Stimulated activated CD8-positive, alpha-beta memory T cell treated with anti-CD3 and anti-CD28 coated beads, Interleukin-15, amount 100 ng/mL, for 24 hours (primary cell): ENCODE measurements around the gene NCBP3.

Experiments used
- DNase-seq: peaks from one replicate; pipeline ENCODE4 v3.0.0-alpha.2; 2020; ENCODE audit warnings: low read depth

NCBP3 gene, protein sequence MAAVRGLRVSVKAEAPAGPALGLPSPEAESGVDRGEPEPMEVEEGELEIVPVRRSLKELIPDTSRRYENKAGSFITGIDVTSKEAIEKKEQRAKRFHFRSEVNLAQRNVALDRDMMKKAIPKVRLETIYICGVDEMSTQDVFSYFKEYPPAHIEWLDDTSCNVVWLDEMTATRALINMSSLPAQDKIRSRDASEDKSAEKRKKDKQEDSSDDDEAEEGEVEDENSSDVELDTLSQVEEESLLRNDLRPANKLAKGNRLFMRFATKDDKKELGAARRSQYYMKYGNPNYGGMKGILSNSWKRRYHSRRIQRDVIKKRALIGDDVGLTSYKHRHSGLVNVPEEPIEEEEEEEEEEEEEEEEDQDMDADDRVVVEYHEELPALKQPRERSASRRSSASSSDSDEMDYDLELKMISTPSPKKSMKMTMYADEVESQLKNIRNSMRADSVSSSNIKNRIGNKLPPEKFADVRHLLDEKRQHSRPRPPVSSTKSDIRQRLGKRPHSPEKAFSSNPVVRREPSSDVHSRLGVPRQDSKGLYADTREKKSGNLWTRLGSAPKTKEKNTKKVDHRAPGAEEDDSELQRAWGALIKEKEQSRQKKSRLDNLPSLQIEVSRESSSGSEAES

DNA sequence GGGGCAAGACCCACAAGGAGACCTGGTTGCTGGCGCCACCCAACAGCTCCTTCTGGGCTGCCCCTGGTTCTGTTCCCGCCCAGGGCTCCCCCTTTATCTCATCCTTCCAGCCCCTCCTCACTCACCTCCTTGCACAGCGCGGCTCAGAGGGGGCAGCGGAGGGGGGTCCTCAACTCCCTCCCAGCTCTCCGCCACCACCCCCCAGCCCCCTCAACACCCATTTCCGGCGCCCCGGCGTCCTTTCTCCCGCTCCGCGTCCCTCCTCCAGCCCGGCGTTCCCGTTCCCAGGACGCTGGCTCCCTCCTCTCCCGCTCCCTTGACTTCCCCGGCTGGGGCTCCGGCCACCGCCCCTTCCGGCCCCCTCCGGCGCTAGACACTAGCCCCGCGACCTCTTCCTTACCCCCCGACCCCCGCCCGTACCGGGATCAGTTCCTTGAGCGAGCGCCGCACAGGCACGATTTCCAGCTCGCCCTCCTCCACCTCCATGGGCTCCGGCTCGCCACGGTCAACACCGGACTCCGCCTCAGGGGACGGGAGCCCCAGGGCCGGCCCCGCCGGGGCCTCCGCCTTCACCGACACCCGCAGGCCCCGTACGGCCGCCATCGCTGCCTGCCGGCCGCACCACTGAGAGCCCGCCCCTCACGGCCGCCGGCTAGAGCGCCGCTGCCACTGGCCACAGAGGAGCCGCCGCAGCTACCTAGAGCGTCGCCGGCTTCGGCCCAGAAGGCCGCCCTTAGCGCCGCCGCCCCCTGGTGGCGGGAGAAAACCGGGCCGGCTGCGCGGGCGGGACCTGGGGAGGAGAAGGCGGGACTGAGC, at the start of gene NCBP3:
Gene NCBP3, minus strand, starts transcription at position 626 of the 816 bp plus-strand sequence. Its CDS starts 23 bp downstream, at position 603.
- peak; percentile 84 for DNase-seq

DNA sequence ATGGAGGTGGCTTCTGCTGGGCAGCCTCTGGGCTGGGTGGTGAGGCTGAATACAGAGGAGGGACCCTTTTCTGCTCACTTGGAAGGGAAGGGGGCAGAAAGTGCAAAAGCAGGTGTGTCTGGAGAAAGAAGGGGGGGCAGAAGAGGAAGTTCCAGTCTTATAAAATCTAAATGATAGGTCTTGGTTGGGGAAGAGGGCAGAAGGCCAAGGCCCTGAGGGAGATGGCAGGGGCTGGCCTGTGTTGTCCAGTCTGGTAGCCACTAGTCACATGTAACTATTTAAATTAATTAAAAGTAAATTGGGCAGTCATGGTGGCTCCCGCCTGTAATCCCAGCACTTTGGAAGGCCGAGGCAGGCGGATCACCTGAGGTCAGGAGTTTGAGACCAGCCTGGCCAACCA, 49.3 kb upstream of the NCBP3 start:
- no peak for DNase-seq

DNA sequence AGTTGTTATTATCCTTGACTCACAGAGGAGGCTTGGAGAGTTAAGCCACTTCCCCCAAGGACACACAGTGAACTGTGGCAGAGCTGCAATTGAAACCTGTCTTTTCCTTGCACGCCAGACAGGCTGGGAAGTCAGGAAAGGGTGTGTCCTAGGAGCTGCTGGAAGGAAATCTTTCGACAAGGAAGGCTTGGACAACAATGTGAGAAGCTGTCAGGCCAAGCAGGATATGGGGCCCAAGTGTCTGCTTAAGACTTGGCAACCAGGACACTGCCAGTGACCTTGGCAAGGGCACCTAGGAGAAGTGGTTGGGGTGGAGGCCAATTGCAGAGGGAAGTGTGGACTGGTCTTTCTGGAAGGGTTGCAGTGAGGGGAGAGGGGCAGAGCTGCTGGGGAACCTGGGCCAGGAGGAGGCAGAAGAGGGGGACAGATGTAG, 48.9 kb upstream of the NCBP3 start:
- DNase-seq = no peak

DNA sequence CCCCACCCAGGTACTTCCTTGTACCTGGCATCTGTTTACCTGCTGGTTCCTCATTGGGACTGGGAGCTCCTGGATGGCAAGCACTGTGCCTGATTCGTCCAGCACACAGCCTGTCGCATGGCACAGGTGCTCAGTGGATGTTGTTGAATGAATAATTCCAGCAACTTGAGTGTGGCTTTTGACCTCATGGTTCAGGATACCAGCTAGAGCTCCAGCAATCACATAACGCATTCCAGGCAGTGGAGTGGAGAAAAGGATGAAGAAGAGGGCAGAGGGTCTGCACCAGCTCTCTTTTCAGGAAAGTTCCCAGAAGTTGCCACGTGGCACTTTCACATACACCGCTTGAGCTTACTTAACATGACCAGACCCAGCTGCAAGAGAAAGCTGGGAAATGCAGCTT, 48.1 kb upstream of the NCBP3 start:
- no peak for DNase-seq

DNA sequence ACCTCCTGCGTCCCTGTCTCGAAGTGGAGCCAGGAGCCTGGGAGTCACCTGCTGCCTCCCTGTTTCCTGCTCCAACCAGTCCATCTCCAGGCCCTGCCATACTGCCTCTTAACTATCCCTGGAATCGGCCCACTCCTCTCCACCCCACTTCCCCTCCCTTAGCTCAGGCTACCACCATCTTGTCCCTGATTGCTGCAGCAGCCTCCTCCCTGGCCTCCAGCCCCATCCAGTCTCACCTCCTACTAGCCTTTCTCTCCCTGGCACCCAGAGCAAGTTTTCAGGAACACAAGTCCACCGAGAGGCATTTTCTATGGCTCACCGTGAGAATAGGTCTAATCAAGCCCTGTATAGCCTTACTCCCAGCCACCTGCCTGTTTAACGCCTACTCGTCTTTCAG, 47.7 kb upstream of the NCBP3 start:
- no peak for DNase-seq

DNA sequence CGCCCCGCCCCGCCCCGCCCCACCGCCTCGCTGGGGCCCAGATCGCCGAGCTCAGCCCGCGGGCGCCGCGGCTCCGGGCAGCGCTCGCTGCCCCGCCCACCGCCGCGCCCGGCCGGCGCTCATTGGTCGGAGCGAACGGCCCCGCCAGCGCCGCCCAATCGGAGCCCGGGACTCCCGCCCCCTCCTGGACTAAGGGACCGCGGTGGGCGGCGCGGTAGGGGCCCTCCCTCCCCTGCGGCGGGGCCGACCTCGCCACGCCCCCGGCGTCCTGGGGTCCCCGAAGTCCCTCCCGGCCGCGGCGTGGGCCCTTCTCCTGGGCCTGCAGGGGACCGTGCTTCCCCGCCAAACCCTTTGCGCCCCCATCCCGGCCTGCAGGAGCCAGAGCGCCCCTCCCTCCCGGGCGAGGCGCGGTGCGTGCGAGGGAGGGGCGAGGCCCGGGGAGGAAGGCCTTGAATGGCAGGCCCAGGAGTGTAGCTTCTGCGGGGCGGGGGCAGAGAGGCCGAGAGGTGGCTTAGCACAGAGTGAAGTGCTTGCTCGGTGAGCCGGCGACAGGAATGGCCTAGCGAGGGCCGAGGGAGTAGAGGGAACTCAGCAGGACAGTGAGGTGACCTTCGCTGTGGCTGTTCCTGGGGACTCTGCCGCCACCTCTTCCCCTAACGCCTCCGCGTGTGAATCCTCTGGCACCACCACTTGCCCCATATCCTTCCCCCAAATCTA, 47.1 kb upstream of the NCBP3 start, which contains the start of gene CAMKK1:
Gene CAMKK1, minus strand, starts transcription at position 51 of the 717 bp plus-strand sequence. CDS start 7,366 bp downstream, outside the sequence.
- DNase-seq = peak; percentile 77

DNA sequence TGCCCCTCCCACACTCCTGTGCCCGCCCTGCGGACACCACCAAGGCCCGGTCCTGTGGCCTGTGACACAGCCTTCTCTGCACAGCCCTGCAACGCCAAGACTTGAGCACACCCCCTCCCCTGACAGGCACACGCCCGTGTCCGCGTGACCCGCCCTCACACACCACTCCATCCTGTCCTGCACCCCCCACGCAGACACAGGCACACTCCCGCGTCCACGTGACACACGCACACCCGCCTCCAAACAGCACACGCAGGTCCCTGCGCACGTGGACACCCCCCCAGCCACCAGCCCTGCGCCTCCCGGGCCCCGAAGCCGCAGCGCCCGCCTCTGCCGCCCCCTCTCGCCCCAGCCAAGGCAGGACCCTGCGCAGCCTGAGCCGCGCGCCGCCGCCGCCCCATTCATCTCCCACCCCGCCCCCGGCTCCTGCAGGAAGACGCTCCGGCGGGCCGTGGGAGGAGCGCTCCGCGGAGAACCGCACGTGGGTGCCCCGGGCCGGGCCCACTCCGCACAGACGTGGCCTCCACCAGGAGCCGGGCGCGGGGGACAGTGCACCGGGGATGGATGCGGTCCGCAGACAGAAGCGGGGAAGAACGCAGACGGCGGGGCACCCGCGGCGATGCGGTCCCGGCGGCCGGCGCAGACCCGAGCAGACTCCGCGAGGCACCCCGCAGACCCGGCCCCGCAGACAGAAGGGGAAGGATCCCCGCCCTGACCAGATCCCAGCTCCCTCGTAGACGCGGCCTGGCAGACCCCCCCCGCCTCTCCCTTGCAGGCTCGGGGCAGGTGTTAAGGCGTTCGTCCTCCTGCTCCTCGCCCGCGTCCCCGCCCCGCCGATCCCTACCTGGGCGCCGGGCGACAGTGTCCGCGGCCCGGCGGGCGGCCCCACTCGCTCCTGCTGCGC, 46.3 kb upstream of the NCBP3 start:
- DNase-seq = no peak

DNA sequence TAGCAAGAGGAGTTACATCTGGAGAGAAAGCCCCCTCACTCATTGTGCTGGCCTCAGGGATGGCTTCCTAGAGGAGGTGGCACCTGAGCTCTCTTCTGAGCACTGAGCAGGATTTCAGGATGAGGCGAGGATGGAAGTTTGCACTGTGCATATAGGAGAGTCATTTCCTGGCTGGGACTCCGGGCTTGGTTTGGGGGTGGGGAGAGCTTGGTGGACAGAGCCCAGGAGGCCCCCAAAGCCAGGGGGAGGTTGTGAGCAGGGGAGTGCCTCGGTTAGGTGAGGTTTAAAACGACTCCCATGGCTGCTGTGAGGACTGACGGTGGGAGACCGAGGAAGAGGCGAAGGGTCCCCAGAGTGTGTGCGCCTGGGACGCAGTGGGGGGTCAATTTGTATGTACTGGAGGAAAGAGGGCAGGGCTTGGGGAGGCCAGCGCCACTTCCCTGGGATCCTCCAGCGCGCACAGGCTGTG, 45.6 kb upstream of the NCBP3 start:
- DNase-seq = no peak

DNA sequence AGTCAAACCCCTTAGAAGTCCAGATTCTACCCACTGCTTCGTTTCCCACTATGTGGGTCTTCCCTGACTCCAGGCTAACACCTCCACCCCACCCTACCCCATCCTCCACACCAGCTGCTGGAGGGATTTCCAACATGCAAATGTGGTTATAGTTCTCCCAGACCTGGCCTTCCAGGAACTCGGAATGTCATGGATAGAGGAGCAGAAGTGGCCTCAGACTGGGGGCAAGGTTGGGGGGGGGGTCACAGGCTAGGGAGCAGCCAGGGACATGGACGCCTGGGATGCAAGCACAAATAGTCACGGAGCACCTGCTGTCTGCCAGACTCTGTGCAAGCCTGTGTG, 44.8 kb upstream of the NCBP3 start:
- no peak for DNase-seq

DNA sequence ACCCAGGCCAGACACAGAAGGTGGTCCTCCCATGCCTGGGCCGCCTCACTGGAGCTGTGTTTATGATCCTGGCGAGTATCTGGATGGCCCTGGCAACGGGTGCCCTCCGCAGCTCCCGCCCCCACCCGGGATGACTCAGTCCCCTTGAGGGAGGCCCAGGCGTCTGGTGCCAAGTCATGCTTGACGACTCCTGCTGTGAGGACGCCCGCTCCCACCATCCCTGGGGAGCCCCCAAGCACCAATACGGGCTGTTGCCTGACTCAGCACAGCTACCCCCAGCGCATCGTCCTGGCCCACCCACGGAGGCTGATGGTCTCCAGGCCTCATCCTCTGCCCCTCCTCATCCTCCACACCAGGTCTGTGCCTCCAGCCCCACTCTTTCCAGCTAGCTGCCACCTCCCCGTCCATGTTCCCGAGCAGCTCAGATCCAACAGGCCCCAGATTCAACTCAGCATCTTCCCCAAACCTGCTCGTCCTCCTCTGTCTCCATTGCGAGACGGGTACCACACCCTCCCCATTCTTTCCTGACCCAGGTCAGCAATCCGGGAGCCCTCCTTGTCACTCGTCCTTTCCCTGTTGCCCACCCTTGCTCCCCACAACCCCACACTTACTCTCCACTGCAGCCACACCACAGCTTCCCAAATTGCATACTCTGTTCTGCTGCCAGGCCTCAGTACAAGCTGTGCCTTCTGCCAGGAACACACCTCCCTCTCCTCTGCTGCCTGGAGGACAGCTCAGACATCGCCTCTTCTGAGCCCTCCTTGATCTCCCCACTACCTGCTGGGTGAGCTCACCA, 44.2 kb upstream of the NCBP3 start:
- DNase-seq = no peak

DNA sequence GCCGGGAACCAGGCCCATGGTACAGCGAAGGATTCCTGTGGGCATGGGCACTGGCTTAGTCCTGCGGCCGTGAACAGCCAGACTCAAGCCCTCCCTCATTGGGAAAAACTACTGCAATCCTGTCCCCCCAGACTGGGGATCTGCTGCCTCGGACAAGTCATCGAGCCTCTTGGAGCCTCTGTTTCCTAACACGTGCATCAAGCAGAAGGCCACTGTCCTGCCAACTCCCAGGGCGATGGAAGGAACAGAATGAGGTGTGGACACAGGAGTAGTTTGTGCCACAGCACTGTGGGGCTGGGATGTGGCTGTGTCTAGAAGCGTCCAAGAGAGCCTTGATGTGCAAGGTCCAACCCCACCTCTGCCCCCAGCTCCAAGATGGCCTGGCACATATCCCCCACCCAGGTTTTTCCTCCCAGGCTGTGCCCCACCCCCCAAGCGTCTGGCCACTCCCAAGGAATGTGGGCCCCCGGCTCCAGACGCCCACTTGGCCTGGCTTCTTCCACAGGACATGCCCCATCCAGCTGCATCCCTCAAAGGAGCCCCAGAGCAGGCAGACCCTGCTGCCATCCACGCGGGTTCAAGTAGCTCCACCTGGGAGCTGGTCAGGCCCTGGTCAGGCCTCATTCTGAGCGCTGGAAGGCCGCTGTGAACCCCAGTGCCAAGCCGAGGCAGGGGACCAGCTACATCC, 43.4 kb upstream of the NCBP3 start:
- DNase-seq = no peak

DNA sequence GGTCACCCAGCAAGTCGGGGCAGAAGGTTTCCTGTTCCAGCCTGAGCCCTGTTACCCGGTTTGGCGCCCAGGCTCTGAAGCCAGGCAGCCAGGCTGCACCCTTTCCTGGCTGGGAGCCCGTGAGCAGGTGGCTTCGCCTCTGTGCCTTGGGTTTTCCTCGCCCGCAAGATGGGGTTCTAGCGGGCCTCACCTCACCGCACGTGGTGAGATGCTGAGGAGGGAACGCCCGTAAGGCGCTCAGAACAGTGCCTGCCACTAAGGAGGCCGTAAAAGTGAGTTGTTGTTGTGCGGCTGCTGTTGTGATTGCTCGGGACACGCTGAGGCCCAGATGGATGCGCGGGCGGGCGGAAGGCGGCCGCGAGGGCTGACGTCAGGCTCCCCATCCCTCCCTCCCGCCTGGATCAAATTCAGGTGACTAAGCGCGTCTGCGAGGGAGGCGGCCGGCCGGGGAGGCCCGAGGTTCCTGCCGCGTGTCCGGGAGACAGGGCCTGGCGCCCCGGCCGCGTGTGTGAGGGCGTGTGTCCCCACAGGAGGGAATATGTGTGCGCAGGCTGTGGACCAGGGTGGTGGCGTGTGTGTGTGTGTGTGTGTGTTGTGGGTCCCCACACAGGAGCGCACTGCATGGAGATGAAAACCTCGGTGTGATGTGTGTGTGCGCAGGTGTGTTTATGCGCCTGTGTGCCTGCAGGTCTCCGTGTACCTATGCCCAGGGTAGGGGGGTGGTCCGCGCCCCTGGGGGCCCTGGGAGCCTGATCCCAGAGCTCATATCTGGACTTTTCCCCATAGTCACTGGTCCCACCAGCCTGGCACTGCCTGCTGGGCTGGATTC, 42.5 kb upstream of the NCBP3 start:
- no peak for DNase-seq

DNA sequence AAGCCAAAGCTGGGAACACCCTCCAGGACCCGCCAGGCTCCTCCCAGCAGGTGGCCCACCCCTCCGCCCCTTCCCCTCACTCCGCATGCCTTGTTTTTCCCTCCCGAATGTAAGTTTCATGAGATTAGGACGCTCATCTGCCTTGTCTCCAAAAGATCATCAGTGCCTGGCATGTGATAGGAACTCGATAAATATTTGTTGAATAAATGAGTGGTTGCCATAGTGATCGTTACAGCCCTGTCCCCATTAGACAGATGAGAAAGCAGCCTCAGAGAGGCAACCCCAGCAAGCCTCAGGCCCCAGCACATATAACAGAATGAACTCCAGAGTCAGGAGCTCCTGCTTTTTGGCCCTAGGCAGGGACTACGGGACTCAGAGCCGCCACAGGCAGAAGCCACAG, 41.8 kb upstream of the NCBP3 start:
- DNase-seq = no peak

DNA sequence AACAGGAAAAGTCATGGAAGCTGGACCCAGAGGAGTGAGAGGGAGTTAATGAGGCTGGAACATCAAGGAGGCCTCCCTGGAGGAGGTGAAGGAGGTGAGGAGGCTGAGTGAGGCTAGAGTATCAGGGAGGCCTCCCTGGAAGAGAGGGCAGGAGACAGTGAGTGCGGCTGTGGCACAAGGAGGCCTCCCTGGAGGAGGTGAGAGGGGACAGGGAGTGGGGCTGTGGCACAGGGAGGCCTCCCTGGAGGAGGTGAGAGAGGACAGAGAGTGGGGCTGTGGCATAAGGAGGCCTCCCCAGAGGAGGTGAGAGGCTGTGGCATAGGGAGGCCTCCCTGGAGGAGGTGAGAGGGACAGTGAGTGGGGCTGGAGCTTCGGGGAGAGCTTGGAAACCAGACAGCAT, 41.3 kb upstream of the NCBP3 start:
- no peak for DNase-seq

DNA sequence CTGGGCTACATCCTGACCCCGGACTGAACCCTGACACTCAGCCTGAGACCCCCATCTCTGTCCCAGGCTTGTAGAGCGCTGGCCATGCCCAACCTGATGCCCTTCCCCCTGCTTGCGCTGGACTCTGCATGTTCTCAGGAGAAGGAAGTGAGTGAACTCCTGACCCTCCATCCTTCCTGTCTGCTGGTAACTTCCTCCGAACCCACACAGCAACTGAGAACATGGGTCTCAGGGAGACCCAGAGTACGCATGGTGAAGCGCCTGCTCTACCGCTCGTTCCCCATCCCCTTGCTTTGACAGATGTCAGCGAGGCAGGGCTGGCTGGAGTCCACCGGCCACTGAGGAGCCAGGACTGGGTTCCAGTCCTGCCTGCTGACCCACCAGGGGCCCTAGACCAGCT, 40.7 kb upstream of the NCBP3 start:
- no peak for DNase-seq

DNA sequence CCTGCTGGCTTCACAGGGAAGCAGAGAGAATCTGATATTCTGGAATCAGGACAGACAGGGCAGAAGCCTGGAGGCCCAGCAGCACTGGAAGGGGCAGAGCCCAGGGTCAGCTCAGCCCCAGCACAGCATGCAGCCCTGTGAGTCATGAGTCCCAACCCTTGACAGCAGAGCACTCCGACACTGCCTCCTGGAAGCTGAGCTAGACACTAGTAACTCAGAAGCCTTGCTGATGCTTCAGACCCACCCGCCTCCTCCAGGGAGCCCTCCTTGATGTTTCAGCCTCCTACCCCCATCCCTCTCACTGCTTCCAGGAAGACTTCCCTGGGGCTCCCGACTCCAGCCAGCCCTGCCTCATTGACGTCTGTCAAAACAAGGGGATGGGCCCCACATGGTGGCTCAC, 39.9 kb upstream of the NCBP3 start:
- no peak for DNase-seq

DNA sequence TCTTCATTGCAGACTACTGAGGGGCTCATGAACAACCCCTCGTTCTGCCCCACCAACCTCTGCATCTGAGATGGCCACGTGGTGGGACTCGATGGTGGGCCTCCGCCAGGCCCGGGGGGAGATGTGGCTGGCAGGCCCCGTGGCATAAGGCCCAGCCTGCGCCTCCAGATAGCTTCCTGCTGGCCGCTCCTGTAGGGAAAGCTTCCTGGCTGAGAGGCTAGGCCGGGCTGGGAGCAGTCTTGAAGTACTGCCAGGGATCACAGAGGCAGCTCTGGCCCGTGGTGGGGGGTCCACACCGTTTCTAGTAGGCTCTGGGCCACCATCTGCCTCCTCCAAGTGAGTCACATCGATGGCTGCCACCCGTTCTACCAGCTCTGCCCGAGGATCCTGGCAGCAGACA, 39.2 kb upstream of the NCBP3 start:
- DNase-seq = no peak

DNA sequence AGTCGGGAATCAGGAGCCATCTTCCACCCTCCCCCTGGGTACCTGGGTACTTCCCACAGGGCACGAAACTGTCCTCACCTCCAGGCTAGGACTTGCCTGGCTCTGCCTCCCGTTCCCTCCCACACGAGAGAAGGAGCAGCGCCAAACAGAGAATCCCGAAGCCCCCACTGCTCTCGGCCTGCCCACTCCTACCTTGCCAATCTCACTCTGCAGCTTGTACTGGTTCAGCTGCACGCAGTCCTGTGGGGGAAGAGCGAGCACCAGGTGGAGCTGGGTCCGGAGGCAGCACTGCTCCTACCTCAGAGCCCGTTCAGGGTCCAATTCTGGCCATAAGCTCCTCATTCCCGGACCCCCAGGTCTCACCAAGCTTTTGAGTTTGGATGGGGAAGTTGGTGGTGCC, 38.1 kb upstream of the NCBP3 start:
- DNase-seq = no peak

DNA sequence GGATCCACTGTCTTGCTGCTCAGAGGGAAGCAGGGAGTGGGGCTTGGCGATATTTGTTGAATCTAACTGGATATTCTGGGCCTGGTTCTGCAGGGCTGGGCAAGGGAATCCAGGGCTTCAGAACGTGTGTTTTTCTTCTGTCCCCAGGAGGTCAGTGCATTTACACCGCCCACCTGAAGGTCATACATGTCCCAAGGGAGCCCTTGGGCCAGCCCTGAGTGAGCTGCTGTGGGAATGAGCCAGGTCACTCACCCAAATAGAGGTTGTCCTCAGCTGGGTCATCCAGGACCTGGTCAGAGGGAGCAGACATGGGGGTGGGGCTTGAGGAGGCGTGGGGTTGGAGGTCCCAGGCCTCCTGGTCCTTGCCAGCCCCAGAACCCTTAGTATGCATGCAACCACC, 36.2 kb upstream of the NCBP3 start:
- DNase-seq = no peak
